DND-41 (cell line): ENCODE data around the gene MOXD1.

Source experiments
- ATAC-seq: fragments of 200-7000 bp; cut with Tn5 transposase; 3 replicates; pipeline ENCODE4 v1.9.1; 2021; ENCODE audit warnings: low read depth; ENCODE audit not compliant: insufficient read depth
- DNase-seq: peaks from one replicate; pipeline ENCODE4 v3.0.0-alpha.2; 2020
- H2AFZ ChIP-seq: 2 replicates; pipeline ENCODE4 v1.6.0; 2012; ENCODE audit warnings: low read depth, low read length
- H3K27ac ChIP-seq: 2 replicates; pipeline ENCODE4 v1.5.1; 2012; ENCODE audit warnings: low read length, inconsistent platforms
- H3K27me3 ChIP-seq: fragments of 200-600 bp; sonication (generic); 2 replicates; pipeline ENCODE4 v1.6.0; 2012; ENCODE audit warnings: low read length, mild to moderate bottlenecking, inconsistent platforms; ENCODE audit not compliant: insufficient read depth, poor library complexity
- H3K36me3 ChIP-seq: 2 replicates; pipeline ENCODE4 v1.5.1; 2012; ENCODE audit warnings: low read length, inconsistent platforms; ENCODE audit not compliant: insufficient read depth
- H3K4me1 ChIP-seq: 2 replicates; pipeline ENCODE4 v1.5.1; 2012; ENCODE audit warnings: mild to moderate bottlenecking, low read length; ENCODE audit not compliant: insufficient read depth
- H3K4me2 ChIP-seq: 2 replicates; pipeline ENCODE4 v1.6.0; 2012; ENCODE audit warnings: mild to moderate bottlenecking, moderate library complexity, low read length, inconsistent platforms; ENCODE audit not compliant: insufficient read depth
- H3K4me3 ChIP-seq, 2 experiments: fragments of 200-600 bp in 1 of 2; shearing (Covaris generic) in 1 of 2; 2 replicates each; pipeline ENCODE4 v1.5.1; 2012 to 2016; ENCODE audit warnings: inconsistent platforms in 2 of 2, low read length in 2 of 2, mild to moderate bottlenecking in 2 of 2, low read depth in 1 of 2, moderate library complexity in 1 of 2
- H3K79me2 ChIP-seq: 2 replicates; pipeline ENCODE4 v1.6.0; 2012; ENCODE audit warnings: low read length, inconsistent platforms; ENCODE audit not compliant: insufficient read depth
- H3K9ac ChIP-seq: 2 replicates; pipeline ENCODE4 v1.6.0; 2012; ENCODE audit warnings: low read depth, mild to moderate bottlenecking, inconsistent platforms, low read length, moderate library complexity
- H3K9me3 ChIP-seq: 2 replicates; pipeline ENCODE4 v1.5.1; 2012; ENCODE audit warnings: low read length, moderate library complexity, mild to moderate bottlenecking, inconsistent platforms; ENCODE audit not compliant: insufficient read depth, severe bottlenecking
- H4K20me1 ChIP-seq: 2 replicates; pipeline ENCODE4 v1.6.0; 2012; ENCODE audit warnings: low read length; ENCODE audit not compliant: insufficient read depth
- CTCF ChIP-seq: IDR thresholded peaks from 2 replicates; pipeline ENCODE4 v1.5.1; 2012; ENCODE audit warnings: borderline replicate concordance, low read length, moderate library complexity, mild to moderate bottlenecking; ENCODE audit not compliant: poor library complexity, severe bottlenecking; ENCODE audit errors: extremely low read depth
- EZH2 ChIP-seq: IDR thresholded peaks from 3 replicates; pipeline ENCODE4 v1.6.1; 2012; ENCODE audit warnings: borderline replicate concordance, low read depth, mild to moderate bottlenecking, moderate library complexity, low read length, inconsistent platforms; ENCODE audit not compliant: severe bottlenecking

Gene MOXD1

DNA sequence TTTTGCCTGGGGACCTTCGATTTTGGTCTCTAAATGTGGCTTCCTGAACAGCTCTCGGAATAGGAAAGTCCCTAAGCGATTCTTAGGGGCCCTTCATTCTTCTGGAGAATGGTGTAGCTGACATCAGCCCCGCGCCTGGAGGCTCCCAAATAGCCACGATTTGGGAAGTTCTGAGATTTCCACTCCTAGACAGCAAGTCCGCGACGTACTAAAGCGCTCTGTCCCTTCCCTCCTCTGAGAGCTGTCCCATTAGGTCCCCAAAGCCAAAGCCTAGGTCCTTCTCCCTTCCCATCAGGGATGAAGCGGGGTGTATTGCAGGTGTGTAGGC lies 756 bp downstream of the MOXD1 start:
- no peak overlapping the region for H3K9ac ChIP-seq
- DNase-seq = no peak
- no peak overlapping the region for H2AFZ ChIP-seq

GRCh38 chr6:132399376-132400074 lies 1.8 kb downstream of the MOXD1 start:
- Histone ChIP-seq H4K20me1 (no peaks in the 10 kb centered on the region), H3K27me3 (no peaks in the 10 kb centered on the region), H2AFZ (no peak overlapping the region), H3K27ac (no peak overlapping the region), H3K9ac (no peak overlapping the region), H3K4me1 (no peaks in the 10 kb centered on the region), H3K9me3 (peaks cover 5% of the 10 kb centered on the region), H3K36me3 (no peaks in the 10 kb centered on the region), H3K79me2 (no peaks in the 10 kb centered on the region), H3K4me3 (no peak overlapping the region), H3K4me2 (no peak overlapping the region)
- DNase-seq = no peak
- TF ChIP-seq EZH2 (no peak), CTCF (no peak)
- no peak for ATAC-seq

More for the DNA sequence above, 756 bp downstream of the MOXD1 start:
- Histone ChIP-seq H3K4me1 (no peaks in the 10 kb centered on the region), H3K79me2 (no peaks in the 10 kb centered on the region), H3K27me3 (no peaks in the 10 kb centered on the region), H3K27ac (no peak overlapping the region), H3K9me3 (no peaks in the 10 kb centered on the region), H3K4me3 (no peak overlapping the region), H3K4me2 (no peak overlapping the region), H3K36me3 (no peaks in the 10 kb centered on the region), H4K20me1 (no peaks in the 10 kb centered on the region)
- no peak for TF ChIP-seq CTCF
- TF ChIP-seq EZH2 = no peak
- ATAC-seq = no peak

DNA sequence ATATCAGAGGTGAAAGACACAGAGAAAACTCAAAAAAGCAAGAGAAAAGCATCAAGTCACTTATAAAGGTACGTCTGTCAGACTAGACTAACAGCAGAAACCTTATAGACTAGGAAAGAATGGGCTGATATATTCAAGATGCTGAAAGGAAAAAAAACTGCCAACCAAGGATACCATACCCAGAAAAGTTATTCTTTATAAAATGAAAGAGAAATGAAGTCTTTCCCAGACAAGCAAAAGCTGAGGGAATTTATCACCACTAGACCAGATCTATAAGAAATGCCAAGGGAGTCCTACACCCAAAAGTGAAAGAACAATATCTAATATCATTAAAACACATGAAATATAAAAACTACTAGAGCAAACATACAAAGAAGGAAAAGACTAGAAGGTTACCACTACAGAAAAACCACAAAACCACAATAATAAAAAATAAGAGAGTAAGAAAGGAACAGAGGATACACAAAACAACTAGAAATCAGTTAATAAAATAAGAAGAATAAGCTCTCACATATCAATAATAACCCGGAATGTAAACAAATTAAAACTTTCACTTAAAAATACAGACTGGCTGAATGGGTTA lies 6.2 kb downstream of the MOXD1 start:
- TF ChIP-seq EZH2 (no peak), CTCF (no peak)
- no peak overlapping the region for H3K9ac ChIP-seq
- ATAC-seq = no peak; the same call in 2 of the 3 replicates

More for the DNA sequence above, 6.2 kb downstream of the MOXD1 start:
- no peaks in the 10 kb centered on the region for H3K36me3 ChIP-seq
- no peak overlapping the region for H3K27ac ChIP-seq
- no peaks in the 10 kb centered on the region for H3K27me3 ChIP-seq
- no peak overlapping the region for H3K4me3 ChIP-seq
- no peaks in the 10 kb centered on the region for H3K79me2 ChIP-seq
- no peaks in the 10 kb centered on the region for H4K20me1 ChIP-seq
- no peak overlapping the region for H2AFZ ChIP-seq
- H3K9me3 ChIP-seq = peaks cover 10% of the 10 kb centered on the region
- no peaks in the 10 kb centered on the region for H3K4me1 ChIP-seq
- no peak for DNase-seq
- no peak overlapping the region for H3K4me2 ChIP-seq
